GM12874 (cell line): ENCODE results near the gene PAGR1.

Experiments used
- CTCF ChIP-seq: IDR thresholded peaks from 2 replicates; pipeline ENCODE4 v1.5.1; 2011; ENCODE audit warnings: low read depth, mild to moderate bottlenecking, control low read depth, low read length, moderate library complexity; ENCODE audit not compliant: insufficient read depth

The PAGR1 gene

GRCh38 chr16:29810699-29811169 lies 5.2 kb upstream of the PAGR1 start:
- TF ChIP-seq CTCF: no peak

GRCh38 chr16:29811170-29811895 lies 4.6 kb upstream of the PAGR1 start:
- no peak for TF ChIP-seq CTCF

- TF ChIP-seq CTCF: no peak
These were observed 3.9 kb upstream of the PAGR1 start, which contains the start of gene PRRT2 for GRCh38 chr16:29811896-29812665. Gene PRRT2, plus strand, starts transcription at chr16:29812193. Its CDS starts 862 bp downstream, at chr16:29813055.

GRCh38 chr16:29812754-29813643 lies 3.0 kb upstream of the PAGR1 start:
- TF ChIP-seq CTCF: no peak

- no peak for TF ChIP-seq CTCF
These were observed 2.0 kb upstream of the PAGR1 start for GRCh38 chr16:29813644-29814562.

- no peak for TF ChIP-seq CTCF
These were observed 1.4 kb upstream of the PAGR1 start for GRCh38 chr16:29814592-29814991.
